NB4 (cell line): ENCODE measurements around the gene LEMD1.

Source experiments
- MAX ChIP-seq: IDR thresholded peaks from 2 replicates; pipeline ENCODE4 v1.6.1; 2011; ENCODE audit warnings: low read depth, low read length
- MYC ChIP-seq: IDR thresholded peaks from 2 replicates; pipeline ENCODE4 v1.6.1; 2011; ENCODE audit warnings: low read depth, low read length
- POLR2A ChIP-seq: IDR thresholded peaks from 2 replicates; pipeline ENCODE4 v1.6.1; 2011; ENCODE audit warnings: mild to moderate bottlenecking; ENCODE audit not compliant: insufficient read length; ENCODE audit errors: extremely low read depth
- TF ChIP-seq, protein P1 (sequence below): IDR thresholded peaks from one replicate; pipeline ENCODE4 v1.5.1; 2012; ENCODE audit warnings: low read depth, low read length

GRCh38 chr1:205377355-205377754 lies 44.5 kb downstream of the LEMD1 start:
- TF ChIP-seq, protein P1, sequence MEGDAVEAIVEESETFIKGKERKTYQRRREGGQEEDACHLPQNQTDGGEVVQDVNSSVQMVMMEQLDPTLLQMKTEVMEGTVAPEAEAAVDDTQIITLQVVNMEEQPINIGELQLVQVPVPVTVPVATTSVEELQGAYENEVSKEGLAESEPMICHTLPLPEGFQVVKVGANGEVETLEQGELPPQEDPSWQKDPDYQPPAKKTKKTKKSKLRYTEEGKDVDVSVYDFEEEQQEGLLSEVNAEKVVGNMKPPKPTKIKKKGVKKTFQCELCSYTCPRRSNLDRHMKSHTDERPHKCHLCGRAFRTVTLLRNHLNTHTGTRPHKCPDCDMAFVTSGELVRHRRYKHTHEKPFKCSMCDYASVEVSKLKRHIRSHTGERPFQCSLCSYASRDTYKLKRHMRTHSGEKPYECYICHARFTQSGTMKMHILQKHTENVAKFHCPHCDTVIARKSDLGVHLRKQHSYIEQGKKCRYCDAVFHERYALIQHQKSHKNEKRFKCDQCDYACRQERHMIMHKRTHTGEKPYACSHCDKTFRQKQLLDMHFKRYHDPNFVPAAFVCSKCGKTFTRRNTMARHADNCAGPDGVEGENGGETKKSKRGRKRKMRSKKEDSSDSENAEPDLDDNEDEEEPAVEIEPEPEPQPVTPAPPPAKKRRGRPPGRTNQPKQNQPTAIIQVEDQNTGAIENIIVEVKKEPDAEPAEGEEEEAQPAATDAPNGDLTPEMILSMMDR: no peak
- no peak for TF ChIP-seq POLR2A
- TF ChIP-seq MAX: no peak
- no peak for TF ChIP-seq MYC
